K562 (cell line): ENCODE results near the gene CPSF4L. TPM values are rescaled to one million over a fixed set of nuclear protein-coding genes. Genes with fewer than 3 reads are reported as not detected.

Source experiments
- HCFC1 ChIP-seq: IDR thresholded peaks from 2 replicates; pipeline ENCODE4 v1.6.1; 2012; ENCODE audit warnings: low read depth, low read length, improper control_type of control experiment
- HMG20B ChIP-seq: fragments of 250-450 bp; sonication (Bioruptor Pico); IDR thresholded peaks from 2 replicates; pipeline ENCODE4 v1.5.0; 2021; ENCODE audit warnings: mild to moderate bottlenecking
- NONO ChIP-seq, 2 experiments: fragments of 200-400 bp in 1 of 2; fragments of 450-650 bp in 1 of 2; formaldehyde crosslinking in 1 of 2; IDR thresholded peaks; 2 replicates each; pipeline ENCODE4 v1.6.1; 2017; ENCODE audit warnings: low read depth in 2 of 2, mild to moderate bottlenecking in 2 of 2, moderate library complexity in 2 of 2, low read length in 1 of 2
- PCBP1 ChIP-seq: fragments of 200-400 bp; formaldehyde crosslinking; IDR thresholded peaks from 2 replicates; pipeline ENCODE4 v1.6.1; 2018; ENCODE audit warnings: mild to moderate bottlenecking, low read depth, low read length; ENCODE audit not compliant: poor library complexity, severe bottlenecking
- RBM17 ChIP-seq: fragments of 200-400 bp; formaldehyde crosslinking; IDR thresholded peaks from 2 replicates; pipeline ENCODE4 v1.6.1; 2017; ENCODE audit warnings: low read depth, mild to moderate bottlenecking, low read length, borderline replicate concordance
- RBM39 ChIP-seq: fragments of 200-400 bp; formaldehyde crosslinking; optimal IDR thresholded peaks from 2 replicates; pipeline ENCODE3; 2018; ENCODE audit warnings: low read depth, low read length
- REST ChIP-seq, 2 experiments: fragments of 450-650 bp; formaldehyde crosslinking in 1 of 2; IDR thresholded peaks; 2 replicates each; pipeline versions ENCODE4 v1.4.0 to v1.6.1; 2014 to 2020; ENCODE audit warnings: mild to moderate bottlenecking in 2 of 2, borderline replicate concordance in 1 of 2, low read depth in 1 of 2
- ZNF263 ChIP-seq: sonication (generic); formaldehyde crosslinking; IDR thresholded peaks from 2 replicates; pipeline ENCODE4 v1.8.0; 2022; ENCODE audit warnings: mild to moderate bottlenecking, missing genetic modification reagents, borderline replicate concordance
- ZNF3 ChIP-seq: fragments of 250-450 bp; sonication (Bioruptor Pico); IDR thresholded peaks from 2 replicates; pipeline ENCODE4 v1.5.0; 2021; ENCODE audit warnings: mild to moderate bottlenecking, moderate library complexity
- ZNF507 ChIP-seq: conservative IDR thresholded peaks from 2 replicates; pipeline ENCODE4 v1.6.1; 2017; ENCODE audit warnings: missing genetic modification characterization, missing compliant biosample characterization
- ZNF57 ChIP-seq: fragments of 450-650 bp; formaldehyde crosslinking; IDR thresholded peaks from 2 replicates; pipeline ENCODE4 v1.4.0; 2020; ENCODE audit warnings: mild to moderate bottlenecking, moderate library complexity
- polyA plus RNA-seq, 8 experiments: library from polyadenylated mRNA; depleted of rRNA in 4 of 8; stranded (reverse) in 5 of 8; unstranded in 3 of 8; fragments of >200 nt; fragmentation: Nextera tagmentation in 2 of 8; fragmentation: Illumina TruSeq in 1 of 8; extraction: Ambion mirVana in 2 of 8; extraction: Trizol in 1 of 8; gene quantifications; 2 replicates each; pipeline versions ENCODE4 v1.2.1 to v1.2.3, GENCODE V29; 2011 to 2014; ENCODE audit warnings: inconsistent platforms in 1 of 8, missing spikeins in 1 of 8
- total RNA-seq, 7 experiments: library from RNA; depleted of rRNA in 6 of 7; stranded (reverse); fragments of >200 nt in 6 of 7; fragmentation: Illumina TruSeq in 2 of 7; extraction: Trizol in 2 of 7; gene quantifications; 2 replicates each; pipeline versions ENCODE4 v1.2.1 to v1.2.3, GENCODE V29; 2011 to 2021; ENCODE audit warnings: low replicate concordance in 1 of 7

CPSF4L gene
- total and polyA plus RNA-seq, 9 of the 15 experiments (the other 6 are each of a cell fraction or from before 2014, with no cell fraction given), result not detected

- TF ChIP-seq REST (IDR thresholded peaks at IDR 0.05; ENCODE audit: borderline replicate concordance) (no peak), REST (CRISPR knock-in tag; IDR thresholded peaks at IDR 0.05; ENCODE audit: low read depth) (no peak), ZNF263 (CRISPR knock-in tag) (no peak), HCFC1 (no peak), NONO (IDR thresholded peaks at IDR 0.05; ENCODE audit: low read depth in 2 of 2, low read length in 1 of 2) (no peak), ZNF57 (no peak), ZNF507 (tag) (no peak), RBM39 (no peak), HMG20B (CRISPR knock-in tag) (no peak), ZNF3 (no peak), PCBP1 (no peak), RBM17 (no peak)
These were observed 24.5 kb upstream of the CPSF4L start (continued) for GRCh38 chr17:73285916-73286862.
